Urothelium cell line (cell line): Measurements from ENCODE around the gene PRR33.

Source experiments
- DNase-seq: peaks from one replicate; pipeline ENCODE4 v3.0.0; 2011; ENCODE audit warnings: low spot score, mixed read lengths
- FAIRE-seq: peaks from 2 replicates; lab custom pipeline; 2011; peaks lifted over from hg19 to GRCh38; lab: Jason Lieb, UNC

PRR33 gene

DNA sequence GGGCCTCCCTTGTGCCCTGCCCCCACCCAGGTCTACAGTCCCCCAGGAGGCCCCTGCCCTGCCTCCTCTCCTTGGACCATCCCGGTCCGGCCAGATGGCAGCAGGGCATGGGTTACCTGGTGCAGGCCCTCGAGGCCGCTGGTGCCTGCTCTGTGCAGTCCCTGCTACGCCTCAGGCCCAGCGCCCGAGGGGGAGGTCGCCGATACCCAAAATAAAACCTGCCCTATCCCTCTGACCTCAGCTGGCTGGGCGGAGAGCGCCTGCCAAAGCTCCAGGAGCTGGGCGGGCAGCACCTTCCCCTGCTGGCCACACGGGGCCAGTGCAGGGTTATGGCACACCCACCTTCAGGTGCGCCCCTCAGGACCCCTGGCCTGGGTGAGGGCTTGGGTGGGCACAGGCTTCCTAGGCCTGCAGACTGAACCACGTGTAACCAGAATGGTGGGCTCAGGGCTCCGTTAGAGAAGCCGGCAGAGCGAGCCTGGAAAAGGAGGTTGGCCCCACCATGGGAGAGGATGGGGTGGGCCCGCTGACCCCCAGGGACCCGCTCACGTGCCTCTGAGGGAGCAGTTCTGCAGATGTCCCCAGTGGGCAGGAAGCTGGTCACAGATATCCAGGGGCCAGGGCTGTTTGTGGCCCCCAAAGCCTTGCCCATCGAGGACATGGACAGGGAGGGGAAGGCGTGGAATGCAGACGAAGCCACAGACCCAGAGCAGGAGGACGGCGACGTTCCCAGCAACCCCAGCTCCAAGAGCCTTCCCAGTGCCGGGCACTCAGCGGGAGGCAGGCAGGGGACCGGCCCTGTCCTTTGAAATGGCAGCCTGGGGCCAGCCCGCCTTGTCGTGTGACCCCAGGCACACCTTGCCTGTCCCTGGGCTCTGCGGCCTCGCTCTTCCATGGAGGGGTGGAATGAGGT, 26.1 kb upstream of the PRR33 start:
- FAIRE-seq (no peak), DNase-seq (no peak)

DNA sequence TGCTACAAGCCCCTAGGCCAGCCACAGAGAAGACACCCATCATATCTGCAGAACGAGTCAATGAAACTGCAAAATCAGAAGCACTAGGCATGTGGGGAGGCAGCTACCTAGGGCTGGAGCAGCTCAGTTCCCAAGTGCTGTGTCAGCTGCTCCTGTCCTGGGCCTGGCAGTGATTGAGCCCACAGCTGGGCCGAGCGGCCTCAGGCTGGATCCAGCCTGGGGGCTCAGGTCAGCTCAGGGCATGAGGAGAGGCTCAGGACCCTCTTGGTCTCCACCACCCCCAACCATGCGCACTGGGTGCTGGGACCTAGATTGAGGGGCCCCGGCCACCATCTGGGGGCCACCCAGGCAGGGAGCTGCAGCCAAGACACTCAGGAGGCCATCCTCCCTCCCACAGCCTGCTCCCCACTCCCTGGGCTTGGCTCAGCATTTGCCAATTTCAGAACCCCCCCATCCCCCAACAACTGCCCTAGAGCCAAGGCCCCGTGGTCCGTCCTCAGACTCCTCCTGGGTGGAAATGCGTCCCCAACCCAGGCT, 25.4 kb upstream of the PRR33 start:
- DNase-seq, result no peak
- FAIRE-seq, result no peak

DNA sequence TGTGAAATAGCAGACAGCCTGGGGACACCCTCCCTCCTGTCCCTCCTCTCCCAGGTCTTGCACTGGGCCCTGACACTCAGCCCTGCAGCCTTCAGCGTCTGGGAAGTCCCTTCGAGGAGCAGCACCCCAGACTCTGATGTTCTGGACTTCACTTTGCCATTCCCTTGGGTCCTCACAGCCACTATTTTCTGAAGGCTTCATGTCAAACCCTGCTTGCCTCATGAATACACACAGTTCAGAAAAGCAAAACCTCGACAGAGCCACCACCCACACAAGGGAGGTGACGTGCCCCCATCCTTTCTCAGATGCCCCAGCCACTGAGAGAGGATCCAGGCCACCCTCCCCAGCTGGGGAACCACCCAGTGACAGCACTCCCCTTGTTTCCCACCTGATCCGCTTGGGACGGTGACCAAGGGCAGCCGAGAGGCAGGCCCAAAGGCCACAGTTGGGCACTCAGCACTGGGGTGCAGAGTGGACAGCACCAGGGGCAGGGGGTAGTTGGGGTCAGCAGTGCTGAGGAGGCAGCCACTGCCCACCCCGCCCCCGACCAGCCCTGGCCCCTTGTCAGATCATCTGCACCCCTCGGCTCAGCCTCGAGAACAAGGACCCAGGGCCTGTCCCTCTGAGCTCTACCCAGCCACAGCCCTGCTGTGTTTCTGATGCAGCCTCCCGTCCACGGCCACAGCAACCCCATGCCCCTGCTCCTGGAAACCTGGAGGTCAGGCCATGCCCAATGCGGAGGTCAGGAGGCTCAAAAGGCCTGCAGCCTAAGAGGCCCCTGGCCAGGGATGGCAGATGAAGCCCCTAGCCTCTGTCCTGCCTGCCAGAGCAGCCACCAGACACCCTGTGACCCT, 24.7 kb upstream of the PRR33 start:
- DNase-seq, result no peak
- FAIRE-seq, result no peak

DNA sequence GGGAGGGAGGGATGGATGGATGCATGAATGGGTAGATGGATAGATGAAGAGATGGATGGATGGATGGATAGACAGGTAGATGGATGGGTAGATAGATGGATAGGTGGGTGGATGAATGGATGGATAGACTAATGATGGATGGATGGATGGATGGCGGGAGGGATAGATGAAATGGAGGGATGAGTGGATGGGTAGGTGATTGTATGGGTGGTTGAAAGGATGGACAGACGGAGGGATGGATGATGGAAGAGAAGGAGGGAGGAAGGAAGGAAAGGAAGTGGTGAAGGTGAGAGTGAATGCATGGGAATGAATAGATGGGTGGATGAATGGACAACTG, 24.1 kb upstream of the PRR33 start:
- FAIRE-seq, result no peak

DNA sequence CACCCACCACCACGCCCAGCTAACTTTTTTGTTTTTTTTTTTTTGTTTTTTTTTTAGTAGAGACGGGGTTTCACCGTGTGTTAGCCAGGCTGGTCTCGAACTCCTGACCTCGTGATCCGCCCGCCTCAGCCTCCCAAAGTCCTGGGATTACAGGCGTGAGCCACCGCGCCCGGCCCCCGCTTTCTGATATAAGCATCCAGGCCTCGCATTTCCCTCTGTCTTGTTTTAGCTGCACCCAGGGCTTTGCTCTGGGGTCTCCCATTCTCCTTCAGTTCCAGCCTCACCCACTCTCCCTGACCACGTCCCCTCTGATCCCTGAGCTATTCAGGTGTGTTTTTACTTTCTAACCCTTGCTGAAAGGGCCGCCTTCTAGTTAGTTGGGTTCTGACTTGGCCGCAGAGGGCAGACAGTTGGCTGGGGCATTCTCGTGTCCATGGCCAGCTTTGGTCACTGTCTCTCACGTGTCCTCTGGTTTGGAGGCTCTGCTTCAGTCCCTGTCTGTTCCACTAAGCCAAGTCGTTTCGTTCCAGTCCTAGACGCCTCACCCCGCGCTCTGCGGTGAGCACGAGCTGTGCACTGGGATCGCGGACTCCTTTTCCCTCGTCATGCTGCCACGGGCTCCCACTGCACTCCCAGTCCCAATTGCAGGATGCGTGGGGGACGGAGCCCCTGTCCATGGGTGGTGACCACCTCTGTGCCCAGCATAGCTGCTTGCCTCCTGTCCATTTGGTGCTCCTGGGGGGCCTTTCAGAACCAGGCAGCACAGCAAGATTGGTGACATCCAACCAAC, 21.8 kb upstream of the PRR33 start:
- no peak for FAIRE-seq

More for the DNA sequence above, 24.1 kb upstream of the PRR33 start:
- DNase-seq, result no peak

DNA sequence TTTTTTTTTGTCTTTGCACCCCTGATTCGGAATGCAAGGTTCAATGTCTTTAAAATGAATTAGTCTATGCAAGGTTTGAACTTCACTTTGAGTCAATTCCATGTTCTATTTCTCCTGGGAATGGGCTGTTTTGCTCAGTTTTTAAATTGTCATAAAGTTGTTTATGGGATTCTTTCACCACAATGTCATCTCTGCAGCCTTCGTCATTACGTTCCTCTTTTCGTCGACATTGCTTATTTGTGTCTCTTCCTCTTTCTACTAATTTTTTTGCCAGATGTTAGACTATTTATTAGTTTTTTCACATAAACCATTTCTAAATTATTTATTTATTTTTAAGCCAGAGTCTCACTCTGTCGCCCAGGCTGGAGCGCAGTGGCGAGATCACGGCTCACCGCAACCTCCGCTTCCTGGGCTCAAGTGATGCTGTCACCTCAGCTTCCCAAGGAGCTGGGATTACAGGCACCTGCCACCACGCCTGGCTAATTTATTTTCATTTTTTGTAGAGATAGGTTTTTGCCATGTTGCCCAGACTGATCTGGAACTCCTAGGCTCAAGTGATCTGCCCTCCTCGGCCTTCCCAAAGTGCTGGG, 20.7 kb upstream of the PRR33 start:
- DNase-seq (no peak), FAIRE-seq (no peak)

More for the DNA sequence above, 21.8 kb upstream of the PRR33 start:
- no peak for DNase-seq

DNA sequence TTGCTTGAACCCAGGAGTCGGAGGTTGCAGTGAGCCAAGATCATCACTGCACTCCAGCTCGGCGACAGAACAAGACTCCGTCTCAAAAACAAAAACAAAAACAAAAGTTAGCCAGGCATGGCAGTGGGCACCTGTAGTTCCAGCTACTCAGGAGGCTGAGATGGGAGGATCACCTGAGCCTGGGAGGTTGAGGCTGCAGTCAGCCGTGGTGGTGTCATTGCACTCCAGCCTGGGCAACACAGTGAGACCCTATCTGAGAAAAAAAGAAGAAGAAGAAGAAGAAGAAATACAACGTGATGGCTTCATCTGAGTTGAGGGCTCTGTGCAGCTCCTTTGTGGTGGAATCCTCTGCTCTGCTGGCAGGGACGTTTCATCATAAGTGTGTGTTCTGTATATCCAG, 17.8 kb upstream of the PRR33 start:
- no peak for DNase-seq
- FAIRE-seq, result no peak

DNA sequence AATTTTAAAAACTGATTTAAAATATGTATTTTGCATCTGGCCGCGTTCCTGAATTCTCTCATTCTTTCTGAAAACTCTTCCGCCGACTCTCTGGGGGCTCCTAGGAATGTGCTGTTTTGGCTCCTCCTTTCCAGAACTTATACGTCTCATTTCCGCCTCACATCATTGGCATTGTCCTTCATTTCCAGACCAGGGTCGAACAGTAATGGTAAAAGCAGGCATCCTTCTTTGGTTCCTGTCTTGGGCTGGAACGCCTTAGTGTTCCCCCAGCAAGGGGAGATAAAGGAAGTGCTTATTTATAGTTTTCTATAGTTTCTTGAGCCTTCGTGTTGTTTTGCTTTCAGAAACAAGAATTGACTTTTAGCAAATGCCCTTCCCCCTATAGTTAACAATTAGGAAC, 16.9 kb upstream of the PRR33 start:
- FAIRE-seq (no peak), DNase-seq (no peak)

DNA sequence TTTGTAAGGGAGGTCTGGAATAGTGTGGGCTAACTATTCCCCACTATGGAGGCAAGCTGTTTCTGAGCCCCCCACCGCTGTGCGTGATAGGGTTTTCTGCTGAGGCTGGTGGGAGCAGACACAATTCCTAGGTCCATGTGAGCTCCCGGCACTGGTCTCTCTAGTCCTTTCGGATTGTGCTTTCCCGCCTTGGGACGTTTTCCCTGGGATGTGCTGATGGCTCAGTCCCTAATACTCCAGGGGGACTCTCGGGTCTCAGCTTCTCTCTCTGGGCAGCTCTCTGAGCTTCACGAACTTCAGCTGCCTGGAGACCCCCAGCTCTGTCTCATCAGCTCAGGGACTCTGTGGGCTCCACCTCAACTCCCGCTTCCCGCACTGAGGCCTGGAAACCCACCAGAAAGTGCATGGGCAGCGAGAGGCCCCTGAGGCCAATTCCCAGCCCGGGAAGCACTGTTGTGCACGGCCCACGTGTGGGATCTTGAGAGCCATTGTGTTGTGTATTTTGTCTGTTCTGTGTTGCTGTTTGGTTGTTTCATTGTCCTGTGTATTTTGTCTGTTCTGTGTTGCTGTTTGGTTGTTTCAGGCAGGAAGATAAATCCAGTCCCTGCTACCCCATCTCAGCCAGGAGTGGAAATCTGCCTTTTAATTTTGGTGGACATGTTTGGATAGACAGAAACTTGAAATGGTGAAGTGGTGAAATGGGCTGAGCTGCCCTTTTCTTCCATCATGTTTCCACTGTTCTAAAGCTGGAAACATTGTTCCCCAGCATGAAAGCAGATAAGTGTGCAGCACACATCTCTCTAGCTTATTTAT, 15.1 kb upstream of the PRR33 start:
- no peak for FAIRE-seq

DNA sequence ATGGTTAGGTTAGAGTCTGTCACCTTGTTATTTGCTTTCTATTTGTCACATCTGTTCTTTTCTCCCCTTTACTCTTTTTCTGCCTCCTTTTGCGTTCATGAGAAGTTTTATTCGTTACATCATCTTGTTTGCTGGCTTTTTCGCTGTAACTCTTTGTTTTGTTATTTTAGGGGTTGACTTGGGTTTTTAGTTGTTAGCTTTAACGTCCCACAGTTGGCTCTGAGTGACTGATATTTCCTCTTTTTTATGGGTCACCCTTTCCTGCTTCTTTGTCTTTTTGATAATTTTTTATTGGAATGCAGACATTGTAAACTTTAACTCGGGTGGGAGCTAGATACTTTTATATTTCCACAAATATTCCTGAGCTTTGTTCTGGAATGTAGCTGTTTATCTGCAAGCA, 14.5 kb upstream of the PRR33 start:
- DNase-seq, result no peak
- FAIRE-seq, result no peak

More for the DNA sequence above, 15.1 kb upstream of the PRR33 start:
- no peak for DNase-seq

DNA sequence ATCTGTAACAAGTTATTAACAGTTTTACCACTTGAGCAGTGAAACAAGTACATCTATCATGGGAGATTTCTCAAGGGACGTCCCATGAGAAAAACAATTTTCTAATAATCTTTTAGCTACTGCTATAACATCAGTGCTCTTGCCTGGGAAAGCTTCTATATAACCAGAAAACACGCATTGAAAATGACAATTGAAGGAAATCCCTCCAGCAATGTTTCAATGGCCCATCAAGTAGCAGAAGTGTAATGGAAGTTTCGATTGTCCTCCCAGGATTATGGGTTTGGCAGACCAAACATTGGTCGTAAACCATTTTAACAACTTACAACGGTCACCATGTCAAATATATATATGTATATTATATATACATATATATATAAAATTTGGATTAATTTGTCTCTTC, 8.0 kb upstream of the PRR33 start:
- FAIRE-seq (no peak), DNase-seq (no peak)

DNA sequence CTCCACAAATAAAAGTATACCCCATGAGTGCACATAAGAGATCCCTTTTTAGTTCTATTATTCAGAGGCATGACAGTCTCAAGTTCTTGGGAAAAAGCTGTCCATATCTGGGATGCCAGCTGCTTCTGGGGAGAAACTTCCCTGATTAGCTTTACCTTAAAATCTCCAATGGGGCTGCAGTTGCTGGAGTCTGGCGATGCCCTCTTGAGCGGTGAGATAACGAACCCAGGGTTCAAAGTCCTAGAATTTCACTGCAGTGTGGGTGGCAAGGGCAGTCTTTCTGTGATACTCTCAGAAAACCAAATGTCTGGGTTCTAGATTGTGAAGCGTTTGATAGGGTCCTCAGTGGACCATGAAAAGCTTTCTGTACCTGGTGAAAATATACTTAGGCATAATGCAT, 7.4 kb upstream of the PRR33 start:
- DNase-seq (no peak), FAIRE-seq (no peak)

DNA sequence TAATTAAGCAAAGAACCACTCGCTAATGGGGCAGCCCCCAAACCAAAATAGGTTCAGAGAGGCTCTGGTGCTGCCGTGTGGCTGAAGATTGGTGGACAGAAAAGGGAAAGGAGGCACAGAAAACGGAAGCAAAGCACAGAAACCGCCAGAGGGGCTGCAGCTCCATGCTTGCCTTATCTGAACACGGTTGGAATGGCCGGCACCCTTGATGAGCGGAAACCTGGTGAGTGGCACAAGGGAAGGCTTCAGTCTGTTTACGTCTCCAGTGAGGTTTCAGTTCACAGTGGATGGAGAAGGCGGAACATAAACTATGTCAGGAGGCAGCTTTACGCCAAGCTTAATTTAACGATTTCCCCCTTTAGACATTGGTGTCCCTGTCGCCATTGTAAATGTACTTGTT, 5.2 kb upstream of the PRR33 start:
- FAIRE-seq, result no peak
- no peak for DNase-seq

DNA sequence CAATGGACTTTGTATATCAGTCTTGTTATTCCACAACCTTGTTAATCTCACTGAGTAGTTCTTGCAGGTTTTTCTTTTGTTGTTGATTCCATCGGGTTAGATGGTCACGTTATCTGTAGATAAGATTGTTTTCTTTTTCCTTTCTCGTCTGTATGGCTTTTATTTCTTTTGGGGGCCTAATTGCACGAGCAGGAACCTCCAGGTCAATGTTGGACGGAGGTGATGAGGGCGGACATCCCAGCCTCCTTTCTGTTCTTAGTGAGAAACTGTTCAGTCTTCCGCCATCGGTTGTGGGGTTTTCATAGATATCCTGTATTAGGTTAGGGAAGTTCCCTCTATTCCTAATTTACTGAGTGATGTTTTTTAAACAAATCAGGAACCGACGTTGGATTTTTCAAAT, 4.8 kb upstream of the PRR33 start:
- no peak for DNase-seq
- FAIRE-seq, result no peak

DNA sequence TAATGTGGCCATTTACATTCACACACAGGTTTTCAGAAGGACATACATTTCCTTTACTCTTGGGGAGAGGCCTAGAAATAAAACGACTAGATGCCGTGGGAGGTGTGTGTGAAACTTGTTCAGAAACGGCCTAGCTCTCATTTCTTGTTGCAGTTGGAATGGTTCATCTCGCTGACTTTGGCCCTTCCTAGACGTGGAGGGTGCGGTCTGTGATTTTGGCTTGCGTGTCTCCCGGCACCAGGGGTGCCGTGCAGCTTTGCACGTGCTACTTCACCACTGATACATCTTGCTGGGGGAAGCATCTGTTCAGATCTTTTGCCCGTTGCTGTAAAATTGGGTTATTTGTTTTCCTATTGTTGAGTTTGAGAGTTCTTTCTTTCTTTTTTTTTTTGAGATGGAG, 3.1 kb upstream of the PRR33 start:
- no peak for DNase-seq
- no peak for FAIRE-seq

DNA sequence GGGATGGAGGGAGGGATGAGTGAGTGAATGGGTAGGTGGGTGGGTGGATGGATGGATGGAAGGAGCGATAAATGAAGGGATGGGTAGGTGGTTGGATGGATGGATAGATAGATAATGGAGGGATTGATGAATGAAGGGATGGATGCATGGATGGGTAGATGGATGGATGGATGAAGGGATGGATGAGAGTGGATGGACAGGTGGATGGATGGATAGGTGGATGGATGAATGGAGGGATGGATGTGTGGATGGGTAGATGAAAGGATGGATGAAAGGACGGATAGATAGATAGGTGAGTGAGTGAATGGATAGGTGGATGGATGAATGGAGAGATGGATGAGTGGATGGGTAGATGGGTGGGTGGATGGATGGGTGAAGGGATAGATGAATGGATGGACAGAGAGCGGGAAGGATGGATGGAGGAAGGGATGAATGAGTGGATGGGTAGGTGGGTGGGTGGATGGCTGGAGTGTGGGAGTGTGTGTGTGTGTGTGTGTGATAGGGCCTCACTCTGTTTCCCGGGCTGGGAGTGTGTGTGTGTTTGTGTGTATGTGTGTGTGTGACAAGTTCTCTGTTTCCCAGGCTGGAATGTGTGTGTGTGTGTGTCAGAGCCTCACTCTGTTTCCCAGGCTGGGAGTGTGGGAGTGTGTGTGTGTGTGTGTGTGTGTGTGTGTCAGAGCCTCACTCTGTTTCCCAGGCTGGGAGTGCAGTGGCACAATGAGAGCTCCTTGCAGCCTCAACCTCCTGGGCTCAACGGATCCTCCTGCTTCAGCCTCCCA, 2.1 kb upstream of the PRR33 start:
- FAIRE-seq (no peak), DNase-seq (no peak)

DNA sequence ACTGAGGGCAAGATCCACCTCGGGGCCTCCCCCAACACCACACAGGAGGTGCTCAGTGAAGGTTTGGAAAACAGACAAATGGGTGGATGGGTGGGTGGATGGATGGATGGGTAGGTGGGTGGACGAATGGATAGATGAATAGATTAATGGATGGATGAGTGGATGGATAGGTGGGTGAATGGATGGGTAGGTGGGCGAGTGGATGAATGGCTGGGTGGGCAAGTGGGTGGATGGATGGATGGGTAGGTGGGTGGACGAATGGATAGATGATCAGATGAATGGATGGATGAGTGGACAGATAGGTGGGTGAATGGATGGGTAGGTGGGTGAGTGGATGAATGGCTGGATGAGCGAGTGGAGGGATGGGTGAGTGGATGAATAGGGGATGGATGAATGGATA, 863 bp upstream of the PRR33 start:
- FAIRE-seq, result no peak
- DNase-seq, result no peak

DNA sequence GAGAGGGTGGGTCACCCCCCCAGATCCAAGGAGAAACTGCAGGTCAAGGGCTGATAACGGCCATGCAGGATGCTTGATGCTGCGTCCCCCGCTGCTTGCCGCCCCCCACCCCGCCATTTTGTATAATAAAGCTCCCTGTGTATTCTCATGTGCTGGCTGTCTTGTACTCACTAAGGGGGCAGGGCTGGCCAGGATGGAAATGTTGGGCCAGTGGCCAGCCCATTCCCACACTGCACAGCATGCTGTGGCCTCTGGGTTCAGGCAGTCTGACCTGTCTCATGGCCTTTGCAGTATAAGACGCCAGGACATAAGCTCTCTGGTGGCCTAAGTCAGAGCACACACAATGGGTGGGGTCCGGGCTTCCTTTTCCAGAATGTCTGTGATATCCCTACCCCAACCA, 421 bp upstream of the PRR33 start:
- FAIRE-seq (no peak), DNase-seq (no peak)
